Amygdala (tissue), 56 donors: ENCODE results near the gene GJA4.

ENCODE experiments used
- DNase-seq, 56 donors: peaks; one replicate each; lab custom pipeline; 2025; lab: John Stamatoyannopoulos, UW

The GJA4 gene

DNA sequence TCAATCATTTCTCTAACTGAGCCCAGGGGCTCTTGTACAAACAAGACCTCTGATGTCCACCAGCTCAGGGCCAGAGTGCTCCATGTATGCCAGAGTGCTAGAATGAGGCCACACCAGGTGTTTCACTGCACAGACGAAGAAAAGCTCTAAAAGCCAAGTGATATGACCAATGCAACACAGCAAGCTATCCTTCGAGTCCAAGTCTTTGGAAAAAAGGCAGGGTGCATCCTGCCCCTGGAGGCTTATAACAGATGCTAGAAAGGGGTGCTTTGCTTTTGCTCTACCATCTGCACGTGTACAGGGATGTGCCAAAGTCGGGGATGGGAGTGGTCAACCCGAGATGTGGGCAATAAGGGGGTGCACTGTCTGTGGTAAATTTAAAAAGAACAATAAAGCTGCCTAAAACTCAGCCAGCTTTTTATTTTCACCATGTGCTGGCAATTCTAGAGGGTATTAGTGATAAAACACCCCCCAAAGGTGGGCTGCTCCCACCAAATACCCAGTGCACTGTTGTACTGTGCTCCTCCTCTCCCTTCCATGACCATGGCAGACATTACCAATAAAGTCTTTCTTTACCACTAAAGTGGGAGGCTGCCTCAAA is 34.6 kb downstream of the GJA4 start:
- DNase-seq, result no peak

GRCh38 chr1:34828611-34829010 is 35.8 kb downstream of the GJA4 start:
- no peak for DNase-seq

- no peak for DNase-seq
Measured at GRCh38 chr1:34829250-34829649, 36.5 kb downstream of the GJA4 start.

- DNase-seq, result no peak
Measured at GRCh38 chr1:34831721-34832246, 39.0 kb downstream of the GJA4 start.

DNA sequence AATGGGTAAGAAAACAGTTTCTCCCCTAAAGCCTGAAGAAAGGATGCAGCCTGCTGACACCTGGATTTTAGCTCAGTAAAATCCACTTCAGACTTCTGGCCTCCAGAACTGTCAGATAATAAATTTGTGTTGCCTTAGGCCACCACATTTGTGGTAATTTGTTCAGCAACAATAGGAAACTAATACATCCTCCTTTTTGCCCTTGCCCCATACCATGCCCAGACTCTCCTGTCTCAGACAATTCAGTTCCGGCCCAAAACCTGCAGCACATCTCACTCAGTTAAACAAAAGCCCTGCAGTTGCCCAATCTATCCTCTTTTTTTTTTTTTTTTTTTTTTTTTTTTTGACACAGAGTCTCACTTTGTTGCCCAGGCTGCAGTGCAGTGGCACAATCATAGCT is 40.9 kb downstream of the GJA4 start:
- no peak for DNase-seq

- DNase-seq, result no peak
Measured at GRCh38 chr1:34839526-34840305, 46.9 kb downstream of the GJA4 start.

DNA sequence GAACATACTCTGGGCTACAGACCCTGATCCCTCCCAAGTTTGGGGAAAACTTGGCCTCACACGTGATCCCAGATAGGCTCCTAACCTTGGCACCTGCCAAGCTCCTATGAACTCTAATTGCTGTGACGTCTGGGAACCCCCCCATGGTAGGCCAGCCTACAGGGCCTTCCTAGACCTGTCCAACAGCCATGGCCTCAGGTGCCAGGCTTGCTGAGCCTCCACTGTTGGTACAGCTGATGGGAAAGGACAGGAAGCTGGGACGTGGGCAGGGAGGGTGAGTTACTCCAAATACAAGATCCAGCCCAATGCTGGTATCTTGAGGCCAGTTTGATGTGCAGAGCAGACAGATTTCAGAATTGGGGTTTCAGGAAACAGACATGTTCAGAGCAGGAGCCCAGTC is 47.6 kb downstream of the GJA4 start:
- no peak for DNase-seq

DNA sequence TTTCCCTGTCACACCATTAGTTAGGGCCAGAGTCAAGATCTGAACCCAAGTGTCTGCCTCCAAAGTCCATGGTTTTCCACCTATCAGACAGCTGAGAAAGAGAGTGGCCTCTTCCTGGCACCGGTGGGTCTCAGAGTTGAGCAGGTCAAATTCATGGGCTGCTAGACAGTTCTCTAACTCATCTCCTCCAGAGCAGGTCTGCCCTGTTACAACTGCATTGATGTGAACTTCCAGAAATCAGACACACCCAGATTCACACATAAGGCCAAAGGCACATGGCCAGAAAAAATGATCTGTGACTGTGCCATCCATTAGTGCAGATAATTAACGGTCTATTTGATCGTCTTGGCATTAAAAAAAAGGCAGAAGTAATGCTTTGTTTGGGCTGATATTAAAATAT is 49.3 kb downstream of the GJA4 start:
- DNase-seq, result no peak

DNA sequence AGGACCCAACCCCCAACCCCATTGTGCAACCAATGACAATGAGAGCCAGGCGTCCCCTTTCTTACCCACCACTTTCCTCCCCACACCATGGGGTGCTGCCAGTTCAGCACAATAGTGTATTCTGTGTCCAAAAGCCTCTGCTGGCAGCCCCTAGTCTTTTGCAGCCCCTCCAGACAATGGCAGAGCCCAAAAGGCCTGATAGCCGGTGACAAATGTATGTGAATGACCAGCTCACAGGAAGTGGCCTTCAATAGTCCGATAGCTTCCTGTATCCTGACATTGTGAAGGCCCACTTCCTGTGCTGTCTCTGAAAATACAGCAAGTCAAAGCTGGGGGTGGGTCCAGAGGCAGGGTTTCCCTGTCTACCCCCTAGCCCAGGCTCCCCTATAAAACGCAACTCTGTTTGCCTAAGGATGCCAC is 50.2 kb downstream of the GJA4 start:
- DNase-seq, result peak in 1 of 56 donors; percentile 5

GRCh38 chr1:34843392-34844251 is 50.8 kb downstream of the GJA4 start:
- DNase-seq, result no peak

DNA sequence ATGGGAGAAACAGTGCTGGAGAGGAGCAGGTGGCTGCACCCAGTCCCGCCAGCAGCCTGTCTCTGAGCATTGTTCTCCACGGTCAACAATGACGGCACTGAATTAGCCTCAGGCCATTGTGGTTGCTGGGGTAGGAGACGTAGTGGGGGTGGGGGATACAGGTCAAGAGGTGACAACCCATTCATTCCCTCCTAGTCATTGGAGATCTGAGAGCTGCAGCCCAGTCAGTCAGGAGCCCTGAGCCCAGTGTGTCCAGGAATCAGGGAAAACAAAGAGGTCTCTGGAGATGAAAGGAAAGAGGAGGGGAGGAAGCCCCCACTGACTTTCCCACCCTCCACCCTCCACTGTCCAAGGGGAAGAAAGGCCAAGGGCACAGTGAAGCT is 51.4 kb downstream of the GJA4 start:
- peak in 10 of 56 donors; percentile 11 to 32 (median 20) for DNase-seq
